K562 (cell line): ENCODE measurements around the gene MIEF1. TPM values are rescaled to one million over a fixed set of nuclear protein-coding genes. Genes with fewer than 3 reads are reported as not detected.

ENCODE experiments used
- CREM ChIP-seq: IDR thresholded peaks from 2 replicates; pipeline ENCODE4 v1.6.1; 2014; ENCODE audit warnings: antibody characterized with exemption, low read depth
- HNRNPLL ChIP-seq: fragments of 200-400 bp; formaldehyde crosslinking; IDR thresholded peaks from 2 replicates; pipeline ENCODE4 v1.6.1; 2017; ENCODE audit warnings: low read length, low read depth, mild to moderate bottlenecking; ENCODE audit not compliant: poor library complexity, severe bottlenecking
- KAT7 ChIP-seq: sonication (generic); formaldehyde crosslinking; IDR thresholded peaks from 2 replicates; pipeline ENCODE4 v1.8.0; 2022; ENCODE audit warnings: missing genetic modification reagents, mild to moderate bottlenecking, borderline replicate concordance
- MLX ChIP-seq, 2 experiments: fragments of 450-650 bp in 1 of 2; sonication (generic) in 1 of 2; formaldehyde crosslinking; conservative IDR thresholded peaks; 2 replicates each; pipeline versions ENCODE4 v1.4.0 to v1.8.1; 2020 to 2022; ENCODE audit warnings: mild to moderate bottlenecking in 1 of 2, missing genetic modification reagents in 1 of 2
- MXD1 ChIP-seq: fragments of 250-450 bp; sonication (Bioruptor Pico); IDR thresholded peaks from 2 replicates; pipeline ENCODE4 v1.8.0; 2021; ENCODE audit warnings: borderline replicate concordance, mild to moderate bottlenecking, moderate library complexity; ENCODE audit not compliant: poor library complexity, severe bottlenecking
- RAD51 ChIP-seq: fragments of 450-650 bp; IDR thresholded peaks from 2 replicates; pipeline ENCODE4 v1.7.1; 2016; ENCODE audit warnings: low read depth, mild to moderate bottlenecking, borderline replicate concordance
- SMARCB1 ChIP-seq: IDR thresholded peaks from 2 replicates; pipeline ENCODE4 v1.6.1; 2011; ENCODE audit warnings: improper control_type of control experiment, low read depth; ENCODE audit not compliant: insufficient read length
- STAT6 ChIP-seq: sonication (generic); formaldehyde crosslinking; IDR thresholded peaks from 2 replicates; pipeline ENCODE4 v1.8.1; 2023; ENCODE audit warnings: mild to moderate bottlenecking, missing genetic modification reagents
- TEAD4 ChIP-seq, 2 experiments: sonication (generic) in 1 of 2; formaldehyde crosslinking in 1 of 2; IDR thresholded peaks; 2 replicates each; pipeline versions ENCODE4 v1.6.1 to v1.8.0; 2012 to 2022; ENCODE audit warnings: borderline replicate concordance in 1 of 2, inconsistent platforms in 1 of 2, low read length in 1 of 2, mild to moderate bottlenecking in 1 of 2, missing genetic modification reagents in 1 of 2
- YBX1 ChIP-seq: fragments of 450-650 bp; IDR thresholded peaks from 2 replicates; pipeline ENCODE4 v1.7.1; 2016; ENCODE audit warnings: mild to moderate bottlenecking
- YY1 ChIP-seq, 3 experiments: IDR thresholded peaks; 2 replicates each; pipeline ENCODE4 v1.6.1; 2011; ENCODE audit warnings: low read length in 2 of 3, mild to moderate bottlenecking in 2 of 3, moderate library complexity in 2 of 3, borderline replicate concordance in 1 of 3, control low read depth in 1 of 3, low read depth in 1 of 3; ENCODE audit not compliant: insufficient read depth in 3 of 3, insufficient replicate concordance in 2 of 3, control insufficient read depth in 1 of 3, insufficient read length in 1 of 3; ENCODE audit errors: extremely low read depth in 1 of 3
- ZBTB11 ChIP-seq, 3 experiments: fragments of 200-800 bp in 1 of 3; fragments of 250-450 bp in 1 of 3; fragments of 450-650 bp in 1 of 3; sonication (Bioruptor Pico) in 1 of 3; sonication (Bioruptor generic) in 1 of 3; formaldehyde crosslinking in 1 of 3; IDR thresholded peaks; 2 replicates each; pipeline versions ENCODE4 v1.6.1 to v1.8.0; 2016 to 2022; ENCODE audit warnings: mild to moderate bottlenecking in 2 of 3, missing genetic modification characterization in 2 of 3, missing compliant biosample characterization in 1 of 3, moderate library complexity in 1 of 3
- ZNF280A ChIP-seq: fragments of 450-650 bp; IDR thresholded peaks from 2 replicates; pipeline ENCODE4 v1.6.1; 2018; ENCODE audit warnings: mild to moderate bottlenecking, low read depth; ENCODE audit not compliant: partially characterized antibody
- ZNF436 ChIP-seq: fragments of 250-450, 450-650 bp; sonication (Bioruptor Pico); formaldehyde crosslinking; IDR thresholded peaks from 2 replicates; pipeline ENCODE4 v1.7.0; 2020; ENCODE audit warnings: mild to moderate bottlenecking
- polyA plus RNA-seq, 8 experiments: library from polyadenylated mRNA; depleted of rRNA in 4 of 8; stranded (reverse) in 5 of 8; unstranded in 3 of 8; fragments of >200 nt; fragmentation: Nextera tagmentation in 2 of 8; fragmentation: Illumina TruSeq in 1 of 8; extraction: Ambion mirVana in 2 of 8; extraction: Trizol in 1 of 8; gene quantifications; 2 replicates each; pipeline versions ENCODE4 v1.2.1 to v1.2.3, GENCODE V29; 2011 to 2014; ENCODE audit warnings: inconsistent platforms in 1 of 8, missing spikeins in 1 of 8
- total RNA-seq, 7 experiments: library from RNA; depleted of rRNA in 6 of 7; stranded (reverse); fragments of >200 nt in 6 of 7; fragmentation: Illumina TruSeq in 2 of 7; extraction: Trizol in 2 of 7; gene quantifications; 2 replicates each; pipeline versions ENCODE4 v1.2.1 to v1.2.3, GENCODE V29; 2011 to 2021; ENCODE audit warnings: low replicate concordance in 1 of 7

Gene MIEF1
- total and polyA plus RNA-seq, 9 of the 15 experiments (the other 6 are each of a cell fraction or from before 2014, with no cell fraction given) = 10.9 to 51.8 (median 25.5) TPM

GRCh38 chr22:39520226-39521105 lies 18.4 kb downstream of the MIEF1 start, which contains the start of gene ATF4 (continued):
- TF ChIP-seq ZBTB11 (CRISPR knock-in tag; IDR thresholded peaks at IDR 0.05) = peak in 1 of 3 experiments; percentile 54; a peak in 2 of 6 replicates
- TF ChIP-seq YY1 (IDR thresholded peaks at IDR 0.05; ENCODE audit: borderline replicate concordance in 1 of 3, control insufficient read depth in 1 of 3, extremely low read depth in 1 of 3, insufficient read depth in 3 of 3, insufficient read length in 1 of 3, insufficient replicate concordance in 2 of 3, low read depth in 1 of 3, low read length in 2 of 3) = peak; percentile 71 to 96 (median 94)
- peak; percentile 81 for TF ChIP-seq CREM
- 0 out of 4 replicates have a peak, but pooled peaks of 1 of the 2 experiments have one; percentile 61 for TF ChIP-seq MLX (CRISPR knock-in tag; conservative IDR thresholded peaks at IDR 0.05)
- TF ChIP-seq MXD1 (CRISPR knock-in tag) = no peak
- no peak for TF ChIP-seq YBX1
- no peak for TF ChIP-seq SMARCB1
- TF ChIP-seq ZNF280A = no peak
- TF ChIP-seq RAD51 = peak; percentile 98
- no peak; the same call in 1 of the 2 replicates for TF ChIP-seq KAT7 (CRISPR knock-in tag)
- peak; percentile 60; the same call in 1 of the 2 replicates for TF ChIP-seq ZNF436 (CRISPR knock-in tag)
- TF ChIP-seq HNRNPLL = peak; percentile 72
- peak; percentile 54; the same call in 1 of the 2 replicates for TF ChIP-seq STAT6 (CRISPR knock-in tag)
- TF ChIP-seq TEAD4 (IDR thresholded peaks at IDR 0.05; ENCODE audit: low read length) = no peak
- no peak for TF ChIP-seq TEAD4 (CRISPR knock-in tag; IDR thresholded peaks at IDR 0.05; ENCODE audit: borderline replicate concordance)
